LoVo (cell line): ENCODE data around the gene OBP2B.
"Not testable (repeated sequence)": the region's sequence is repeated elsewhere in the genome, so short reads cannot be mapped to it uniquely, and the experiment has no call there.

Experiments
- DNase-seq: peaks from one replicate; pipeline ENCODE4 v3.0.0-alpha.2; 2016; ENCODE audit warnings: low spot score

Gene OBP2B

DNA sequence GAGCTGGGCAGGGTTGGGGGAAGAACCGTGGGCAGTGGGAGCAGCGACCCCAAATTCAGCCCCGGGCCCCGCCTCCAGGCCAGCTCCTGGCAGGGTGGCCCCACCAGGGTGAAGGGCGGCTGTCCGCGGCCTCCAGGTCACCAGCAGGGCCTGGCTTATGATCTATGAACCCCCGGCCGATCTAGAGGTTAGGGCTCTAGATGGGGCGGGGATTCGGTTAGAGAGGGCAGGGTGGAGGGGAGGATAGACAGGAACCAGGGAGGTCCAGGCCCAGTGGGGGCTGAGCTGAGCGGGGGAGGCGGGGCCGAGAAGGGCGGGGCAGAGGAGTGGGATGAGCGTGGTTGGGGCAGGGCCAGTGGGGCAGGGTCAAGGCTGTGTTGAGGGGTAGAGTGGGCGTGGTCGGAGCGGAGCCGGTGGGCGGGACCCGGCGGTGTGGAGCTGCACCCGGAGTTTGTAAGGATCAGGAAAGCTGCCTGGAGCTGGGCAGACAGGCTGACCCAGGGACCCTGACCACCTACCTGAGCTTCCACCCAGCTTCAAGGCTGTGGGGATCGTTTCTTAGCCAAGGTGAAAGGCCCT, 29.3 kb upstream of the OBP2B start:
- peak; percentile 7 for DNase-seq

DNA sequence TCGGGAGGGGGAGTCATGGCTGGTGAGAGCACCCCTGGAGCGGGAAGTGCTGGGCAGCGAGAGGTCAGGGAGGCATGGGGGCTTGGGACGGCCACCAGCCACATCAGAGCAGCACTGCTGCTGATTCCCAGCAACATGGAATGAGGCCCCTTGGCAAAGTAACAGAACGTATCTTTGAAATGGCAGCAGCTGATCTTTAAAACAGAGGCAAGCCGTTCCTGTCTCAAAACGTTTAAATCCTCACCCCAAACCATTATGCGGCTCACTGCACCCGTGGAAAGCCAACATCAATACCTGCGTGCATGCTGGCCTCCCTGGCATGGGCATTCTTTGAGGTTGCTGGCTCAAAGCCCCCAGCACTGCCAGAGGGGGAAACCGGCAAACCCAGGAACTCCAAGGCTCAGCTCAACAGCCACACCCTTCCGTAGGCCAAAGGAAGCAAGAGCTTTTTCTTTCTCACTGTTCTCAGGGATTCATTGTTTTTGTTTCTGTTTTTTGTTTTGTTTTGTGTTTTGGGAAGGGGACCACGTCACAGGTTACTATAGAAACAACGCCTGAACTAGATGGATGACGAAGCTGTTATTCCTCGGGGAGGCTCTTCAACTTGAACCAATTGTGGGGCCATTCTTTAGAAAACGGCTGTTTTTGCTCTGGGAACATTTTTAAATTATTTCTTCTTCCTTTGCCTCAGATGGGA, 28.1 kb upstream of the OBP2B start:
- no peak for DNase-seq

DNA sequence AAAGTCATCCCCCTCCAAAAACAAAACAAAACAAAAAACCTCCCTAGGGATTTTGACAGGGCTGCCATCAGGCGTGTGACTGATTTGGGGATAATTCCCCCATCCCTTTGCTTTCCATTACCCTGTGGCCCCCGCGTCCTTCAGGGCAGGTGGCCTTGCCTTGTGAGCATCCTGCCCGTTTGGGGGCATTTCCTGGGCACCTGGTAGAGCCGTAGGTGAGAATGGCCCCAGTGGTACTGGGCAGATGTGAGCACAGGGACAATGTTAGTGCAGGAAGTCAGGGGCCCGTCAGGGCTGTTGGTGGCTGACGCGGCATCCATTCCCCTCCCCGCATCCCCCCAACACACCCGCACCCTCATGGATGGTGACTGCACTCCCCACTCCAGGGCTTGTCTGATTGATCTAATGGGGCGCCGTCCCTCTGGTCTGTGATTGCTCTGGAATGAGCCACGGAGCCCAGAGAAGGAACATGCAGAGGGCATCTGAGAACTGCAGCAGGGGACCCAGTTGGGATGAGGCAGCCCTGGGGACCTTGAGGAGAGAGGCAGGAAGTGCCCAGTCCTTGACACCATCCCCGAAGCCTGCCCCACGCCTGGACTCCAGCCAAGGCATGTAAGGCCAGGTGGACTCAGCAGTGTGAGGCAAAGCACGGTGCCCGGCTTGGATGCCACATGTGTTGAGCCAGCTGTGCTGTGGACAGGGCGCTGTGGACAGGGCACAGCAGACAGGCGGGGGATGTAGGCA, 27.4 kb upstream of the OBP2B start:
- not testable (repeated sequence) for DNase-seq

DNA sequence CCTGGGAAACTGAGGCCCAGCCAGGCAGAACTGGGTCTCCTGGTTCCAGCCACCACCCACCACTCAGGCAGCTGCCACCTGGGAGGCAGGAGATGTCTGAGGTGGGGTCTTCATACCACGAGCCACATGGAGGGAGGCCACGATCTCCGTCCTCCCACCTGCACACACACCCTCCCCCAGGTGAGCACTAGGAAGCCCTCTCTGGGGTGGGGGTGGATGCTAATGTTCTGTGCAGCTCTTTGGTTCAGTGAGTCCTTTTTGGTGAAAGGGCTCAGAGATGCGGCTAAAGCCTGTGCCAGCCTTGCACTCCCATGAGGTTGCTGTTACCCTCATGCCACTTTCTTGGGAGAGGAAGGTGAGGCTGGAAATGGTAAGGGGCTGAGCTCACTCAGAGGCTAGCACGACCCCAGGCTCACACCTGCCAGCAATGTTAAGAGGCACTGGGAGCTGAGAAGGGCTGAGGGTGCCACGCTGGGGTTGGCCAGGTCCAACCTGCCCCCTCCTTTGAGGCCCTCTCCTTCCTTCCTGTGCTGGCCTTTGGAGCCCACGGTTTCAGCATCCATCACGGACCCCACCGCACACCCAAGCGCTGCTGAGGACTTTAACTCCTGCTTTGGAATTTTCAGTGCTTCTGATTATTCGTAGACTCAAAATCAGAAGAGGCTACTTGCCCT, 26.6 kb upstream of the OBP2B start:
- DNase-seq = no peak

DNA sequence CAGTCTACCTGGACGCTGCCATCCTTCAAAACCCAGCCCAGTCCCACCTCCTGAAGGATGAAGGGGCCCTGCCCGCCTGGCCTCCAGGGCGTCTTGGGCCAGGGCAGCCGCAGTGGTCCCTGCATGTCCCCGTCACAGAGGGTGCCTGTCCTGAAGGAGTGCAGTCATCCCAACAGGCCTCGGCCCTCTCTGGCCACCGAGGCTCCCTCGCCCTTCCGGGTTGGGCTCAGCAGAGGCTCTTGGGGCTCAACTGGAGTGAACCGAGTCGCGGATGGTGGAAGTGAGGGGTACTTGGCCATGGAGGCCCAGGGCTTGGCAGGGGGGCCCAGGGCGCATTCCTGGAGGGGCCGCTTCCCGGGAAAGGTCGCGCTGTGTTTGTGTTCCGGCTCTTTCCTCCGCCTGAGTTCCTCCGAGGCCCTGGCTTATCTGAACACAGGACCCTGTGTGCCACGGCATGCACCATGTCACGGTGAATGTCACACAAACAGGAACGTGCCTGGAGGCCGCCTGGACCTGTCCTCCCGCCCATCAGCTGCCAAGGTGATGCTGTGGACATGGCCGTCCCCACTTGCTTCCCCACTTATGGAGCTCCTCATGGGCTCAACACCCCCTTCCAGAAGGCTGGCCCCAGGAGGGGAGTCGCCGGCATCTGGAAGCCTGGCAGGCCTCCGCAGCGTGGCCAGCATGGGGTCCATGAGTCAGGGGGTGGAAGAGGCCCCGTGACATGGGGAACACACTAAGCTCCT, 25.7 kb upstream of the OBP2B start:
- no peak for DNase-seq

DNA sequence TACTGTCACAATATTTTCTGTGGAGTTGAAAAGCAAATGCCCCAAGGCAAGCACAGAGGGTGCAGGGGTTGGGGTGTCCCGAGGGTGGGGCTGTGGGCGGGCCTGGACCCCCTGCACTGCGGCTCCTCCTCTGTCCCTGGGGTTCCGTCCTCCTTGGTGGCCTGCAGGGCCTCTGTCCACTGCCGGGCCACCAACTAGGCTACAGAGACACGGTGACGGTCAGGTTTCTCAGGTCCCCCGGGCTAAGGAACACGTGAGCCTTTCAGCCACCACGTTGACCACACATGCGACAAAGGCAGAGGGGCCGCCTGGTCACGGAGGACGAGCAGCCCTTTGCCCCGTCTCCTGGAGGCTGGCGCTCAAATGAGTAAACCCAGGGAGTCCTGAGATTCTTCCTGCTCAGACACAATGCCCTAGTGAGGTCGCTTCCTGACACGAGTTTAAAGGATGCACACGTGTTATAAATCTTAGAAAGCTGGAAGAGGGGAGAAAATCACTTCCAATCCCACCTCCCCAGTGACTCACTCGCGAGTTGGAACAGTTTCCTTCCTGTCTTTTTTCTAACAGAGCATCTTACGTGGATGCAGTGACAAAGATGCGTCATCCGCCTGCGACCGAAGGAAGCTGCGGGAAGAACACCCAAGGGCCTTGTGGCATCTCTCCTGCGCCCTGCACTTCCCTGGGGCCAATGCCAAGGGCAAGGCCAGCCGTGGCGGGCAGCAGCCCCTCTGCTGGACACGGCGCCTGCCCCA, 24.8 kb upstream of the OBP2B start:
- DNase-seq = no peak

DNA sequence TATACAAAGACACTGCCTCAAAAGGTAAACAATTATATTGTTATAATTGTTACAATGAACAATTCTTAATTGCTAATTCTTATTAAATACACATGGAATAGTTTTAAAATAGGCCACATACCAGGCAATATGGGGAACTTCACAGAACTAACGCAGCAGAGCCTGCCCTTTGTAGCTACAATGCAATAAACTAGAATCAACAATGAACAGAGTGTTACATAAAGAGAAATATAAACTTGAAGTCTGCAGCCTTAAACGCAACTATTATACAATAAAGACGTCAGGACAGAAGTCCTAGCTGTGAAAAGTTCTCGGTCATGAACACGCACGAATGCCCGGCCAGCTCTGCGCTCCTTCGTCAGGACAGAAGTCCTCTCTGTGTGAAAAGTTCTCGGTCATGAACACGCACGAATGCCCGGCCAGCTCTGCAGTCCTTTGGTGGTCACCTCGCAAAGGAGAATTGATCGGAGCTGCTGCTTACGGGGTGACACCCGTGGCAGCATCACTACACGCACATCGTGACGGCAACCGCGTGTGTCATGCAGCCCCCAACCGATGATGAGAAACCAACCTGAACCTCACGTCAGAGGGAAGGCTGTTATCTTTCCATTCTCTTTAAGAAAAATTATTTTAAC, 23.0 kb upstream of the OBP2B start:
- DNase-seq = not testable (repeated sequence)

DNA sequence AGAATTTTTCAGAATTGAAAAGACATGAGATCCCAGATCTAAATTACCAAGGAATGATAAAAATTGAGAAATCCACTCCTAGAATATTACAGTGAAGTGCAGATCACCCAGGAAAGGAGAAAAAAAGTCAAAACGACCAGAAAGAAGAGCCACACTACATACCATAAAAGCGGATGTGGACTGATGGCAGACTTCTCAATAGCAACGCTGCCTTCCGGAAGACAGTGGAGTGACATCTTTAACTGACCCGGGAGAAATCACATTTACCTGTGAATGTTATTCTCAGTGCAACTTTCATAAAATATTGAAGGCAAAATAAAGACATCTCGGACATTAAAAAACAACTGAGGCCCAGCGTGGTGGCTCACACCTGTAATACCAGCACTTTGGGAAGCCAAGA, 21.5 kb upstream of the OBP2B start:
- not testable (repeated sequence) for DNase-seq

DNA sequence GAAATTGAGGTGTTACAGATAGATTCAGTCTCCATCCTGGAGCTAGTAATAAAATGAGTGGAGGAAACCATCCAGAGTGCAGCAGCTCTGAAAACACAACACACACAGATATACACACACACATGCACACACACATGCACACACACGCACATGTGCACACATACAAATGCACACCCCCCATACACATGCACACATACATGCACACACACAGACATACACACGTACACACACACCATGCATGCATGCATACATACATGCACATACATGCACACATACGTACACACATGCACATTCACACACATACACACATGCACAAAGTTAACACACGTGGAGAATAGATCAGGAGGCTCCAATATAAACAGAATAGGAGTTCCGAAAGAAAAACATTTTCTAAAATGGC, 21.0 kb upstream of the OBP2B start:
- DNase-seq = no peak

DNA sequence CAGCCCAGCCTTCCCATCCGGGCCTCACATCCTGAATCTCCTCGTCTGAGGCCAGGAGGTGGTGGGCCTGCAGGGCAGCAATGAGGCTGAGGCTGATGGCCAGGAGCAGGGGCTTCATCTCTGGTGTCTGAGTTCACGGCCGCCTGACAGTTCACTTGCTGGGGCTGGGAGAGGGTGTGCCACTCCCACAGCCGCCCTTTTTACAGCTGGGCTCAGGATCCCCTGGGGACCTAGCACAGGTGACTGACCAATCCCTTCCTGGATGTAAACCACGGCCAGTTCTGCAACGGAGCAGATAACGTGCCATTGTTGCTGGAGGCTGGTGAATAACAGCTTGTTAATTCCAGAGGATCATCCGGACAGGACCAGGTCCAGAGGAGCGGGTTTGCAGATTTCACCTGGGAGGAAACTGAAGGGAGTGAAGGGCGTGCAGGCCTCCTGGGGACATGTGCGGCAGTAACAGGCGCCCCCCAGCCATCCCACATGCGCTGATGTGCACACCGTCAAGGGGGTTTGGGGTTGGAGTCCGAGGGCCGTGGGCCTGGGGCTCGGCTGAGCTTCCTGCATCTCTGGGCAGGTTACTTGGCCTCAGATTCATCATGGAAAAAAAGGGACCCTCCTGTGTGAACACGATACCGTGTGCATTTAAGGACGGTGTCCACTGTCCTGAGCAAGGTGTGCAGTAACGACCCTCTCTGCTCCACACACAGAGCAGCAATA, 19.6 kb upstream of the OBP2B start:
- not testable (repeated sequence) for DNase-seq

DNA sequence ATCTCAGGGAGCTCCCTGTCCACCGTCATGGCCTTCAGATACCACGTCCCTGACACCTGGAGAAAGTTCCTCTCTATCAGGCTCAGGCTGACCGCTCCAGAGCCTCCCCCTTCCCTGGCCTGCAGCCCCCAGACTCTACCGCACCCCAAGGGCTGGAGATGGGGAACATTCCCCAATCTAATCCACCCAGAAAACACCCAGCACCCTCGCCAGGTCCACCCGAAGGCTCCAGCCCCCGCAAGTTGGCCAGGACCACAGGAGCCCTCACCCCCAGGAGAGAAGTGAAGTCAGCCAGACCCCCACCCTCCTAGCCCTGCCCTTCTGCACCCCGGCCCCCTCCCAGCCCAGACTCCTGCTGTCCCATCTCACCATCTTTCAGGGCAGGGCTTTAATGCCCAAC, 18.9 kb upstream of the OBP2B start:
- DNase-seq = not testable (repeated sequence)

DNA sequence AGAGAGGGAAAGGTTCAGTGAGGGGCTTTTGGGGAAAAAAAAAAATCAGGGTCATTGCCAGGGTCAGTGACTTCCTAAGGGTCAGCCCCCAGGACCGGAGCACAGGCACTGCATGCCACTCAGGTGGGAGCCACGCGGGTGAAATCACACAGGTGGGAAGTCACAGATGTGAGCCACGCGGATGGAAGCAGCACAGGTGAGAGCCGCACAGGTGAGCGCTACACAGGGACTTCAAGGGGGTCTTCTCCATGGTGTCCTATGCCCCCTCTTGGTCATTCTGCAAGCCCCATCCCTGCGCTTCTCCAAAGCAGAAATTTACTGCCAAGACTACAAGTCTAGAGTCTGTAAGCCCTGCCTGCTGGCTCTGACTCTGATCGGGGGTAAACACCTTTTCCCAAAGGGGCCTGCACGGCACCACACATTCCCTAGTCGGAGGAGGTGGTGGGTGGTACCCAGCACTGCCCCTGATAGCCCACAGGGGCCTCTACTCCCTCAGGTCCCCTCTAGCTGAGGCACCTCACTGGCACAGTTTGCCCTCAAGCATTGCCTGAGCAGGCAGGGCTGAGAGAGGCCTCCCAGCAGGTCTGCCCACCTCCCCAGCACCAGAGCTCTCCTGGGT, 18.3 kb upstream of the OBP2B start:
- DNase-seq = no peak

DNA sequence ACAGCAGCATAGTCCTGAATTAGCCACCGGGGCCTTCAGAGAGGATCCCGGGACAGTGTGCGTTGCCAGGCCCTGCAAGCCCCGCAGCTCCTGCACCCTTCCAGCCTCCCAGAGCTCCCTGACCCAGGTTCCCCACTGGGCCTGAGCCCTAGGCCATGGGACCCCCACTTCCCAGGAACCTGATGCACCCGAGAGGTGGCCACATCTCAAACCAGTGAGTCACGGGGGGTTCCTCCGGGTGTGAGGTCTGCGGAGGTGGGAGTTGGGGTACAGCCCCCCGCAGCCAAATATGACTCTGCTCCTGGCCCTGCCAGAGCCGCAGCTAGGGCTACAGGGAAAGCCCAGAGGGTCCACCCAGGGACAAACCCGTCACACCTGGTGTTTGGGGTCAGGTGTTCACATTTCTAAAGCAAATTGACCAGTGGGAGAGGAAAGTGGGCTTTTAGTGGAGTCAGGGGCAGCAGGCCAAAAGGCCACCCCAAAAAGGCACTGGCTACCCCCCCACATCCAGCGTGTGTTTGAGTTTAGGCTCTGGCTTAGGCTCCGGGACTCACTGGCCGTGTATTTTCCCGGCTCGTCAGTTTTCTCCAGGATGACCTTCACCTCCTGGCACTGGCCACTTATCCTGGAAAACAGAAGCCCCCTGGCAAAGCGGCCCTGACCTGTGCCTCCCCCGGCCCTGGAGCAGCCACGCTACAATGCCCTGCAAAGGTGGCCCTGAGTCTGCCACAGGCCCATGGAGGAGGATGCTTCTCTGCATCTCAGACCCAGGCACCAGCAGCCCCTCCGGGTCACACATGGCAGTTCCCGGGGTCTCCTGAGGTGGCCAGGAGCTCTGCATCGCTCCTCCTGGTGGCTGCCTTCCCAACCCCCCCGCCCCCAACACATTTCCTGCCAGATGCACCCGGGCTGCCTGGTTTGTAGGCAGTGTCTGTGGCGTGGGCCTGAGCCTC, 17.4 kb upstream of the OBP2B start:
- no peak for DNase-seq

DNA sequence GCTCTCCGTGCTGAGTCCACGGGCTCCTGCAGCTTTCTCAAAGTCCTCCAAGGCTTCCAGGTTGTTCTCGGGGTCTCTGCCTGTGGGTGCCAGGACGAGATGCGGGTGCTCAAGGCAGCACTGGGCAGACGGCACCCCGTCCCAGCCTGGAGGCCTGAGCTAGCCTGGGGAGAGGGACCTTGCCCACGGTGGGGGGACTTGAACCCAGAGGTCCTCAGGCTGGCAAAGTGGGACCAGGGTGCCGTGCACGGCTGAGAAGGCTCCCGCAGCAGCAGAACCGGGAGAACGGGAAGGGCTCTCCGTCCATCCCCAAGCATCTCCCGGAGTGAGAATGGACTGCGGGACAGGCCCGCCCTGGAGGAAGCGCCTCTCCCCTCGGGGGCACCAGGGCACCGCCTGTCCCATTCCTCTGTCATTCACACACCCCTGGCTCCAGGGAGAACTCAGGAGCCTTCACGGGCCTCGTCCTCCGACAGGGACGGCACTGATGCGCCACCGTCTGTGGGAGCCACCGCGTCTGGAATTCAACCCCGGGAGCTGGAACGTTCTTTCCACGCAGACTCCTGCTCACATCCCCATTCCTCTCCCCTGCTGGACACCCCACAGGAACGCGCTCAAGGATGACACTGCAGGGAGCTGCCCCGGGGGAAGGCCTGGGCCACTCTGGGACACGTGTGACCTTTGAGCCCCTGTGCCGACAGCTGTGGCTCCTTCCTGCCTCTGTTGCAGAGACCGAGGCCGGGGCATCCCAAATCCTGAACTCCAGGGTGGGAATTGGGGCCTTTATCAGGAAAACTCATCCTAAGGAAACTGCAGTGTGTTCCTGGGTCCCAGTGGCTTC, 16.3 kb upstream of the OBP2B start:
- no peak for DNase-seq

DNA sequence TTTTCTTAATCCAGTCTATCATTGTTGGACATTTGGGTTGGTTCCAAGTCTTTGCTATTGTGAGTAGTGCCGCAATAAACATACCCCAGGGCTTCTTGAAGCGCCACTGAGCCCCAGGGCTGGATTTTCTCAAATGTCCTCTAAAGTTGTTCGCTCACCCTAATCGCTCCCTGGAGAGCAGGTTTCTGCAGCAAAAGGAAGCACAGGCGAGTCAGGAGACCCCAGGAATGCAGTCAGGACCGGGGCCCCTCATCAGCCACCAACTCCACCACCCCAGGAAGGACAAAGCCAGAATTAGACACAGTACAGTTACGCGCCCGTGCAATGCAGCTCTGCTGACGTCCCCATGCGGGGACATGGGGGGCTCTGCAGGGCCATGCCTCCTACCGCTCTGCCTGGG, 15.7 kb upstream of the OBP2B start:
- no peak for DNase-seq

DNA sequence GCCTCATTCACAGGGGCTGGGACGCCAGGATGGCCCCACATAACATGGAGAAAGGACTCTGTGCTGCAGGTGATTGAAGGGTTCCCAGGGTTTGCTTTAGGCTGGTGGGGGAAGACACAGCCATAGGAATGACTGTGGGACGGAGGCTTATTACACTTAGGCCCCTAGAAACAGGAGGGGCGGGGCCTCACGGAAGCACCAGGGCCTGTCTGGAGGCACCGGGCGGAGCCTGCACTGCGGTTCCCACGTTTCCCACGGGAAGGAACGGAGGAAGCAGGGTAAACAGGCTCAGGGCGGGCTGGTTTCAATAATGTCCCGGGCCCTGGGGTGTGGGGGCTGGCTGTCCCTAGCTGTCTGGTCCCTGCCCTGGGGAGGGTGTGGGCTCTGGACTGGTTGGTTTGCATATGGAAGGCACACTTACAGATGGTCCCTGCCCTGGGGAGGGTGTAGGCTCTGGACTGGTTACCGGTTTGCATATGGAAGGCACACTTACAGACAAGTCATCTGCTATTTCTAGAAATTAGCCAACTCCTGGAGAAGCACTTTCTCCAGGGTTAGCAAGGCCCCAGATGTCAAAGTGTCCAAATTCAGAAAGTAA, 14.2 kb upstream of the OBP2B start:
- not testable (repeated sequence) for DNase-seq

DNA sequence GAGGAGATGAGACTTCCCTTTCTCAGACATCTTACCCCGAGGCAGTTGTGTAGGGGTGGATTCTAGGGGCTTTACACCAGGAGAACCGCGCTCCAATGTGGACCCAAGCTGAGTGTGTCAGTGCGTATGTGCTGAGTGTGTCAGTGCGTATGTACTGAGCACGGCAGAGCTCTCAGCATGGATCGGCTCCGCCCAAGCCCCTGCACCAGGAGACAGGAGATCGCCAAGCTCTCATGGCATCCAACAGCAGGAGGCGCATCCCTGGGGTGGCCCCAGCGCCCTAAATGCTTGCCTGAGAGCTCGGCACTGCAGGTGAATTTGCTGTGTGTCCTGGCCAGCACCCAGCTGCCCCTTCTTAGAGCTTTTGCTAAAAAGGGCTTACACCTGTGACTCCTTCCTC, 12.9 kb upstream of the OBP2B start:
- not testable (repeated sequence) for DNase-seq
